NCI-H2227 (cell line): ENCODE data around the gene ULK3.

ENCODE experiments used
- DNase-seq: peaks from one replicate; lab custom pipeline; 2025; ENCODE audit not compliant: unreplicated experiment; lab: John Stamatoyannopoulos, UW

The ULK3 gene

DNA sequence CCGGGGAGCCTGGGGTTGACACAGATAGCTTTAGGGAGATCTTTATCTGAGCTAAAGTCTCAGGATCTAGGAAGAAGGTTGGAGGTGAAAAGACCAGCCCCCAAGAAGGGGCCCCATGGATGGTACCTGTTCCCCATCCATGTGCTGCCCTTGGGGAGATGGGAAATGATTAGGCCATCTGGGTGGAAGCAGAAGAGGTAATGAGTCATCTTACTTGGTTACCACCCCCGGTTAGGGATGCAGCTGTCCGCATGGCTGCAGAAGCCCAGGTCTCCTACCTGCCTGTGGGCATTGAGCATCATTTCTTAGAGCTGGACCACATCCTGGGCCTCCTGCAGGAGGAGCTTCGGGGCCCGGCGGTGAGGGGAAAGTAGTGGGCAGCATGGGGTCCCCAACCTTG, 19.6 kb downstream of the ULK3 start:
- DNase-seq: no peak

DNA sequence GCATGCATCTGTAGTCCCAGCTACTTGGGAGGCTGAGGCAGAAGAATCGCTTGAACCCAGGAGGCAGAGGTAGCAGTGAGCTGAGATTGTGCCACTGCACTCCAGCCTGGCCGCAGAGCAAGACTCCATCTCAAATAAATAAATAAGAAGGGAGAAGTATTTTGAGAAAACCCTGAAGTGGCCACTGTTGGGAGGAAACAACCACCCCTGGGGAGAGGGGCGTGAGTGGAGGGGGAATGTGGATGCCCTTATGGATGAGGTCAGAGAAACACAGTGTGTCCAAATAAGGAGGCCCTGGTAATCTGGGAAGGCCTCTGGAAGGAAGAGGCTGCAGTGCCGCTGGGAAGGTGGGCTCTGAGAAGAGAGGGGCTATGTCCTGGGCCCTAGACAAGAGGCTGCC, 20.7 kb downstream of the ULK3 start:
- no peak for DNase-seq

DNA sequence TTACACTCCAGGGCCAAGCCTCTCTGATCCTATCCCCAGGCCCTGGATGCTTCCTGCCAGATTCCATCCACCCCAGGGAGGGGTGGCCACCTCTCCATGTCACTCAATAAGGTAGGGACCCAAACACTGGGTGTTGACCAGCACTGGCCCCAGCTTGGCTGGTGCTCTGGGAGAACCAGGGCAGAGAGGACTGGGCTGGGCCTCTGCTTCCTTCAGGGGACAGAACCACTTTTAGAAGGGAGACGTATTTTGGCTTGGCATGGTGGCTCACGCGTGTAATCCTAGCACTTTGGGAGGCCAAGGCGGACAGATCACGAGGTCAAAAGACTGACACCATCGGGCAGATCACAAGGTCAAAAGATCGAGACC, 21.2 kb downstream of the ULK3 start:
- no peak for DNase-seq

DNA sequence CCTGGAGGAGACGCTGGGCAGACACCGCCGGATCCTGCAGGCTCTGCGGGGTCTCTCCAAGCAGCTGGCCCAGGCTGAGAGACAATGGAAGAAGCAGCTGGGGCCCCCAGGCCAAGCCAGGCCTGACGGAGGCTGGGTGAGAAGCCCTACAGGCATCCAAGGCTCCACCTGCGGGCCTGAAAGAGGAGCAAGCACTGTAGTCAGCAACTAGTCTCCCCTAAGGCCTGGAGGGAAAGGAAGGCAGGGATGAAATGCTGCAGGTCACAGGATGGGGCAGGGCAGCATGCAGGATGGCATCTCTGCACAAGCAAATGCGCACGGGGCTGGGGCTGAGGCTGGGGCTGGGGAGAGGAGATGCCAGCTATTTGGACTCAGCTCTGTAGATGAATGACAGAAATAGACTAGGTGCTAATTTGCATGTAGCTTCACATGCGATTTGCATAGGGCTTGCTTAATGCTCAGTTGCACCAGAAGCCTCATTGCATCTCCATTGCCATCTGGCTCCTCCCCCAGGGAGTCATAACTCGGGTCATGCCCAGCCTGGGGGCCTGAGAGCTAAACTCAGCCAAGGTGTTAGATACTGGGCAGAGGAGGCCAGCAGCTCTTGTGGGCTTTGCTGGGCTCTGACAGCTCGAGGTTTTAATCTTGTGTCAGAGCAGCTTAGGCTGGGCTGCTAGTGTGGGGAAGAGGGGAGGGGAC, 21.7 kb downstream of the ULK3 start:
- DNase-seq: peak; percentile 22

DNA sequence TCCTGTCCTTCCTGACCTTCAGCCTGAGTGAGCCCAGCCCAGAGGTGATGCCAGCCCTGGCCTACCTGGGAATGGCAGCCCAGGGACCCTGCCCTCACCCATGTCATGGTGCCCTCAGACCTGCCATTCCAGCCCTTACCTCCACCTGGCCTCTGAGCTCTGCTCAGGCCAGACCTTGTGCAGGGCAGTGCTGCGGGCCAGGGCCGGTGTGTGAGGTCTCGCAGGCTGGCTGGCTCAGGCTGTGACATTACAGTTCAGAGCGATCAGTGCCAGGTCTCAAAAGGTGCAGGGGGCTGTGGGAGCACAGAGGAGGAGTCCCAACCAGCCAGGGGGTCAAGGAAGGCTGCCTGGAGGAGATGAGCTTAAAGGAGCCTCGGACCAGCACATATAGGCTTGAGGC, 22.9 kb downstream of the ULK3 start:
- DNase-seq: no peak

DNA sequence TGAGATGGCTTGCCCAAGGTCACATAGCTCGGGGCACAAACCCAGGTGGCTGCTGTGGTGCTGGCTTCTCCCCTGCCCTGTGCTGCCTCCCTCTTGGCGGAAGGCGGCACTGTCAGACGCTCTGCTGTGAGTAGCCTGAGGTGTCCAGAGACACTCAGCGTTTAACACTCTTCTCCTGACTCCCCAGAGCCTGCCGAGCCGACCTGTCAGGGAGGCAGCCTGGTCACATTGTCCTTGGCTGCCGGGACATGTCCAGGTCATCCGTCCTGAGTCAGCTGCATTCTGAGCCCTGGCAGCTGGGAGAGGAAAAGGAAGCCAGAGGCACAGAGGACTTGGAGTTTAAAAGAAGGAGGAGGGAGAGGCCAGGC, 25.6 kb downstream of the ULK3 start:
- DNase-seq: peak; percentile 38

DNA sequence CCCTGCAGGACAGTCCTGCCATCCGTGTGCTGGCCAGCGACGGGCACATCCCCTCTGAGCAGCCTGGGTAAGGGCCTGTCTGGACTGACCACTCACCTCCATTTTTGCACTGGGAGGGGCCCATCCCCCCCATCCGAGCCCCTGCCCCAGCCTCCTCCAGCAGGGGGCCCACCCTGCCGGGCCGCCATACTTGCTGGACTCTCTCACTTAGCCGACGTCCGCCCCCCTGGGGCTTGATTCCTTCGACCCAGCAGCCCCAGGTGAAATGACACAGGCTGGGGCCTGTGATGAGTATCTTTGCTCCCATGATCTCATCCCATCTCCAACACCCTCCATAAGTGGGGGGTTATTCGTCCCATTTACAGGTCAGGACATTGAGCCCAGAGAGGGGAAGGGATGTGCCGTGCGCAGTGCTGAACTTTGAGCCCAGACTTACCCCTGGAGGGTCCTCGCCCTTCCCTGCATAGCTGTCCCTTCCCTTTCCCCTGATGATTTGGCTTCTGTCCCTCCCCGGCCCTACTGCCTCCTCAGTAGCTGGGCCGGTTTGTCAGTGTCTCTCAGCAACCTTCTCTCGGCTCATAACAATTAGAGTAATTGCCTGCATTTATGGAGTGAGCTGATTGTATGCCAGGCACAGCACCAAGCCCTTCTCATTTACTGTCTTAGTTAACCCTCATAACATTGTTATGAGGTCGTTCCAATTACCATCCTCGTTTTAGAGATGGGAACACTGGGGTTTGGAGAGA, 26.2 kb downstream of the ULK3 start:
- DNase-seq: peak; percentile 38

DNA sequence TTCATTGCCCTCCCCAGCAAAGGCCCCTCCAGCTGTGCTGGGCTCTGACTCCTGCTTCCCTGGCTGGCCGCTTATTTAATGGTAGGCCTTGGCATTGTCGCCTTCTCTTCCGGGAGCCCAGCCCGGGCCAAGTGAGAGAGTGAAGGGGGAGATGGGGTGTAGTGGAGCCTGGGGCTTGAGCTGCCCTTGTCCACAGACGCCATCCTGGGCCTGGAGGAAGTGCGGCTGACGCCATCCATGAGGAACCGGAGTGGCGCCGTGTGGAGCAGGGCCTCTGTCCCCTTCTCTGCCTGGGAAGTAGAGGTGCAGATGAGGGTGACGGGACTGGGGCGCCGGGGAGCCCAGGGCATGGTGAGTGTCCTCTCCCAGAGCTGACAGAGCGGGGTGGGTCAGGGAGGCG, 27.0 kb downstream of the ULK3 start:
- DNase-seq: no peak

DNA sequence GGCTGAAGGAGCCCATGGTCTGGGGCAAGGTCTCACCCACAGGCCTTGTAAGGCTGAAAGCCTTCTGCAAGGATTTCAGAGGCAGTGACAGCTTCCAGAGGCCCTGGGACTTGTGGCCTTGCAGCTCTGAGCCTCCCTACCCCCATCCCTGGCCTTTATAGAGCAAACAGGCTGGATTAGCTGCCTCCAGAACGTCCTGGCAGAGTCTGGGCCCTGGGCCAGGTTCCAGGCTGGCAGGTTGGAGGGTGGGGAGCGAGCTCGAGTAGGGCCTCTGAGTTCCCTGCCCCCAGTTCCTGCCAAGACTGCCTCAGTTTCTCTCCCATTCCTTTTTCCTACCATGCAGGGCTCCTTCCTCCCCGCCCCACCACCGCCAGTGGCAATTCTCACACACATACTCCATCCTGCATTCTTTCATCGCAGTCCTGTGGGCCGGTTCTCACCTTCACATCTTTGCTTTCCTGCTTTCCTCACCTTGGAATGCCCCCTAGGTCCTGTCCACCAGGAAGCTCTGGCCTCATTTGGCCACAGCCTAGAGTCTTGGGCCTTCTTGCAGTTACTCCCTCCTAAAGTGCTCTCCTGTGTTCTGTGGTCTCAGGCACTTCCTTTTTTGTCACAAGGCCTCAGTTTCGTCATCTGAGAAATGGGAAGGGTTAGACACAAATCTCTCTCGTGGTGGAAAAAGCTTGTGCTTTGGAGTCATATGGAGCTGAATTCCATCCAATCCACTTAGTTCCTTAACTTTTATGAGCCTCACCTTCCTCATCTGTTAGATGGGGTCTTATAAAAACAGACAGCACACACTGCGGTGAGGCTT, 27.6 kb downstream of the ULK3 start:
- DNase-seq: no peak

DNA sequence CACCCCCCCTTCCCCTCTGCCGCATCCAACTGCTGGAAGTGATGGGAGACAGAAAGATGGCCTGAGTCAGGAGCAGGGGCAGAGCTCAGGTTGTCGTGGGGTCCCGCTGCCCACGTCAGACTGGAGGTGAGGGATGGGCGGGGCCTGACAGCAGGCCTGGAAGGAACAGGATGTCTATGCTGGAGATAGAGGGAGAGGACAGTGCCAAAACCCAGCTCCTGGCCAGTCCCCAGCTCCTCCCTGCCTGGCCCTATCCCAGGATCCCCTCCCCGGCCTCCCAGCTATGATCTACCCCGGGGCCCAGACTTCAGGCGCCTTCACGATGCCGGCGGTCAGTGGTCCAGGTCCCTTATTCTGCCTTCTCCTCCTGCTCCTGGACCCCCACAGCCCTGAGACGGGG, 30.4 kb downstream of the ULK3 start, which contains the start of gene LMAN1L:
Gene LMAN1L (plus strand): TSS at position 303 of the 400 bp plus-strand sequence. CDS start 20 bp downstream, at position 323.
- DNase-seq: no peak

DNA sequence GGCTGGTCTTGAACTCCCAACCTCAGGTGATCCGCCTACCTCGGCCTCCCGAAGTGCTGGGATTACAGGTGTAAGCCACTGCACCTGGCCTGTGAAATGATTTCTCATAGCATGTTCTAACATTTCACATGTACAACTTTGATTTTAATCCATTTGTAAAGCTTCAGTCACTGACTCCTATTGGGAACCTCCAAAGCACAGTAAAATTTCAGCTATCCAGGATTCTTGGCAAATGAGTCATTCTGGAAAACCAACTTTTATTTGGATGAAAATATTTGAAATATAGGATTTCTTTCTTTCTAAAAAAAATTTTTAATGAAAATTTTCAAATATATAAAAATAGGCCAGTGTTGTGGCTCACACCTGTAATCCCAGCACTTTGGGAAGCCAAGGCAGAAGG, 33.0 kb downstream of the ULK3 start:
- DNase-seq: no peak

DNA sequence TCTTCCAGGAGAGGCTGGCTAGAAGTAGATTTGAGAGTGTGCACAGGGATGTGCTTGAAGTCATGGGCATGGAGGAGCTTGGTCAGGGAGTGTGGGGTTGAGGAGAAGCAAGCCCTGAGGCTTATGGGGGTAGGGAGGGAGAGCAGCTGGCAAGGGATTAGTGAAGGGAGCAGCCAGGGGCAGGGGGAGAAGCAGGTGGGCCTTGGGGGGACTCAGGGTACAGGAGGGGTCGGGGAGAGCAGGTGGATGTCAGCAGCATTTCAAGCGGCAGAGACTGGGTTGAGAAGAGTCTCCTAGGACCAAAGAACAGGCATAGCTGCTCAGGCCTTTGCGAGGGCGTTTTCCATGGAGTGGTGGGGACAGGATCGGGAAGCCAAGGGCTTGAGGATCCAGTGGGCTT, 33.7 kb downstream of the ULK3 start:
- no peak for DNase-seq

DNA sequence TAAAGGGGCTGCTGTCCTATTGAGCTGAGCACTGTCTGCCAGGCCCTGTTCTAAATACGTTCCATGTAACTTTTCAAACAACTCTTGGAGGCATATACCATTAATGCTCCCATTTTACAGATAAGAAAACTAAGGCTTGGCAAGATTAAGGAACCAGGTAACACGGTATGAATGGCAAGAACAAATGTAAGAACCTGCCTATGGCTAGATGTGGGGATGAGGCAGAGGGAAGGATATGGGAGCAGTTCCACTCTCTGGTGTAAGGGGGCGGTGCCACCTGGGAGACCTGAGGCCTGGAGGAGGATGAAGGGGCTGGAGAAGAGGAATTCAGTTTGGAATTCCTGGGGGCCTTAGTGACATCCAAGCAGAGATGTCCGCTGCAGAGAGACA, 34.1 kb downstream of the ULK3 start:
- DNase-seq: no peak

DNA sequence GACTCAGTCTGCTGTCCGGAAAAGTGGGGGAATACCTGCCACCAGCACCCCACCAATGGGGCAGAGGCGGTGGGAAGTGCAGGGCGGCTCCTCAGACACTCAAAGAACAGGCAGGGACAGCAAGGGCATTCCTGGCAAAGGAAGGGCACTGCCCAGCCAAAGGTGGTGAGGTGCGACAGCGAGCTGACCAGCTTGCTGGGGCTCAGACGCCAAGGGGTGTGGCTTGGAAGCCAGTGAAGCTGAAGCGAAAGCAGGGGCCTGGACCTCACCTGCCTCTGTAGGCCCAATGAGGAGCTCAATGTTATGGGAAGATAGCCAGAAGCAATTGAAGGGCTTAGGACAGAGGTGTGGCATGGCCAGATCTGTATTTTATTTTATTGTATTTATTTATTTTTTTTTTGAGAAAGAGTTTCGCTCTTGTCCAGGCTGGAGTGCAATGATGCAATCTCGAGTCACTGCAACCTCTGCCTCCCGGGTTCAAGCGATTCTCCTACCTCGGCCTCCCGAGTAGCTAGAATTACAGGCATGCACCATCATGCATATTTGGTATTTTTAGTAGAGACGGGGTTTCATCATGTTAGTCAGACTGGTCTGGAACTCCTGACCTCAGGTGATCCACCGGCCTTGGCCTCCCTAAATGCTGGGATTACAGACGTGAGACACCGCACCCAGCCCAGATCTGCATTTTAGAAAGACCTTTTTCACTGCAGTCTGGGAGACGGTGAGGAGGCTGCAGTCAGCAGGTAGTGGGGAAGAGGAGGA, 34.7 kb downstream of the ULK3 start:
- no peak for DNase-seq

DNA sequence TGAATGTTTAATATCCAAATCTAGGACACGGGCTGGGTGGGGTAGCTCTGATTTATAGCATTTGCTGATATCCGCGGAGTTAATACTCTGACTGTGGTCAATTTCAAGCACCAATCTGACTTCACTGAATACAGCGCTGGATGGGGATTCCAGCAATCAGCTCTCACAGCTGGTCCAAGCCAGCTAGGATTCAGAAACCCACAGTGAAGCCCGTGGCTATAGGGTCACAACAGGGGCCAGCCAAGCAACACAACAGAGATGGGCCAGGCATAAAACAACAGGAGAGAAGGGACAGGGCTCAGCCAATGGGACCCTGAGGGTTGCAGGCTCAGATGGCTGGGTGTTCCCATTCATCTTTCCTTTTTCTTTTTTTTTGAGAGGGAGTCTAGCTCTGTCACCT, 35.7 kb downstream of the ULK3 start:
- DNase-seq: no peak

DNA sequence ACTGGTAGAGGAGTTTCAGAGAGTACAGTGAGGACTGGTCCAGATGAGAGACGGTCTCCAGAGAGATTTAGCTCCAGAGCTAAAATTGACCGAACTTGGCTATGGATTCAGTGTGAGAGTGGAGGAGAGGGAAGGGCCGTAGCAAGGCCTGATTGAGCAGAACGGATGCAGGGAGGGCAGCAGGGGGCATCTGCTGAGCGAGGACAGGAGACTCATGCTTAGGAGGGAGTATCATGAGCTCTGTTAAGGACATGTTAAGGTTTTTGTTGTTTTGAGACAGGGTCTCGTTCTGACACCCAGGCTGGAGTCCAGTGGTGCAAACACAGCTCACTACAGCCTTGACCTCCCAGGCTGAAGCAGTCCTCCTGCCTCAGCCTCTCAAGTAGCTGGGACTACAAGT, 38.0 kb downstream of the ULK3 start:
- DNase-seq: no peak

DNA sequence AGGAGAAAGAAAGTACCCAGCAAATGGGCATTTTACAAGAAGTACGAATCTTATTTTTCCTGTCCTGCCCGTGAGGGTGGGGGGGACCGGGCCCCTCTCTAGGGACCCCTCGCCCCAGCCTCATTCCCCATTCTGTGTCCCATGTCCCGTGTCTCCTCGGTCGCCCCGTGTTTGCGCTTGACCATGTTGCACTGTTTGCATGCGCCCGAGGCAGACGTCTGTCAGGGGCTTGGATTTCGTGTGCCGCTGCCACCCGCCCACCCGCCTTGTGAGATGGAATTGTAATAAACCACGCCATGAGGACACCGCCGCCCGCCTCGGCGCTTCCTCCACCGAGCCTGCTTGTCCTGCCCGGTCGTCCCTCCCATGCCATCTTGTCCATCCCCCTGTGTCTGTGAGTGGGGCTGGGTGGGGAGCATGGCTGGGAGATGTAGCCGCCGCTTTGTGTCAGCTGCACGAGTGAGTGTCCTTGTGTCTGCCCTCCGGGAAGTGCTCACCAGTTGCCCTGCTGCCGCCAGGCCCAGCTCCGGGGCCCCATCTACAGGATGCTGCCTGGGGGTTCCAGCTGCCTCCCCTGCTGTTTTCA, 40.0 kb downstream of the ULK3 start:
- no peak for DNase-seq

DNA sequence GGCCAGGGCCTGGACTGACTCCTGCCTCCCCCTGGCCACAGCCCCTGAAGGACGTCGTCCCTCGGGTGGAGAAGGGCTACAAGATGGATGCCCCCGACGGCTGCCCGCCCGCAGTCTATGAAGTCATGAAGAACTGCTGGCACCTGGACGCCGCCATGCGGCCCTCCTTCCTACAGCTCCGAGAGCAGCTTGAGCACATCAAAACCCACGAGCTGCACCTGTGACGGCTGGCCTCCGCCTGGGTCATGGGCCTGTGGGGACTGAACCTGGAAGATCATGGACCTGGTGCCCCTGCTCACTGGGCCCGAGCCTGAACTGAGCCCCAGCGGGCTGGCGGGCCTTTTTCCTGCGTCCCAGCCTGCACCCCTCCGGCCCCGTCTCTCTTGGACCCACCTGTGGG, 40.7 kb downstream of the ULK3 start:
- no peak for DNase-seq

DNA sequence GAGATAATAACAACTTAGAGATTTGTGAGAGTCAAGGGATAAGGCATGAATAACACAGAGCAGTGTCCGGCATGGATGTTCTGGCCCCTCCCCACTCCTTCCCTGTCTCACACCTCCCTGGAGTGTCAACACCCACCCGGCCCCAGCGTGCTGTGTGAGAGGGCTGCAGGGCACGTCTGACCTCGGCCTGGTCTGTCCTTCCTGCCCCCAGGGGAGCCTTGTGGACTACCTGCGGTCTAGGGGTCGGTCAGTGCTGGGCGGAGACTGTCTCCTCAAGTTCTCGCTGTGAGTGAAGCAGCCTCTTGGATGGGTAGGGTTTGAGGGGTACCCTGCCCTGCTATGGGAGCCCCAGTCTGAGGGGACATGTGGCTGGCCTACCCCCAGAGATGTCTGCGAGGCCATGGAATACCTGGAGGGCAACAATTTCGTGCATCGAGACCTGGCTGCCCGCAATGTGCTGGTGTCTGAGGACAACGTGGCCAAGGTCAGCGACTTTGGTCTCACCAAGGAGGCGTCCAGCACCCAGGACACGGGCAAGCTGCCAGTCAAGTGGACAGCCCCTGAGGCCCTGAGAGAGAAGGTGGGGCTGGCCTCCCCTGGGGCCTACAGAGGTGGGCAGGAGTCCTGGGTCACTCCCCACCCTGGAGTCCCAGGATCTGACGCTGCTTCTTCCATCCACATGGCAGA, 41.5 kb downstream of the ULK3 start:
- no peak for DNase-seq

DNA sequence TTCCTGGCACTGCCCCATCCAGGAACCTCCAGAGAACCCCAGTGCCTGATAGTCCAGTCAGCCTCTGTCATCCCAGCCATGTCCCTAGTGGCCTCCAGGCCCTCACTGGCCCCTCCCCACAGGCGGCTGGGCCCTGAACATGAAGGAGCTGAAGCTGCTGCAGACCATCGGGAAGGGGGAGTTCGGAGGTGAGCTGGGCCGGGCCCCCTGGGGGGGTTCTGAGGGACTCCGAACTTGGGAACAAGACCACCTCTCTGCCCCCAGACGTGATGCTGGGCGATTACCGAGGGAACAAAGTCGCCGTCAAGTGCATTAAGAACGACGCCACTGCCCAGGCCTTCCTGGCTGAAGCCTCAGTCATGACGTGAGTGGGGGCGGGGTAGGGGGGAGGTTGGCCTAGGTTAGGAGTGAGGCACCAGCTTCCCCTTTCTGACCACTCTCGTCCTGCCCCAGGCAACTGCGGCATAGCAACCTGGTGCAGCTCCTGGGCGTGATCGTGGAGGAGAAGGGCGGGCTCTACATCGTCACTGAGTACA, 42.3 kb downstream of the ULK3 start:
- no peak for DNase-seq
